CD4-positive, alpha-beta T cell treated with Interferon alpha-2 for 1 hour (primary cell): Measurements from ENCODE around the gene SUV39H2.
"Not testable (repeated sequence)": the region's sequence is repeated elsewhere in the genome, so short reads cannot be mapped to it uniquely, and the experiment has no call there.

Source experiments
- DNase-seq, 2 donors: peaks; one replicate each; pipeline ENCODE4 v3.0.0-alpha.2; 2020 to 2022

Gene SUV39H2

GRCh38 chr10:14878266-14879123 lies at the start of gene SUV39H2:
Gene SUV39H2, plus strand, starts transcription at chr10:14878866. Its CDS starts 23 bp downstream, at chr10:14878889.
- peak; percentile 93 to 94 for DNase-seq

DNA sequence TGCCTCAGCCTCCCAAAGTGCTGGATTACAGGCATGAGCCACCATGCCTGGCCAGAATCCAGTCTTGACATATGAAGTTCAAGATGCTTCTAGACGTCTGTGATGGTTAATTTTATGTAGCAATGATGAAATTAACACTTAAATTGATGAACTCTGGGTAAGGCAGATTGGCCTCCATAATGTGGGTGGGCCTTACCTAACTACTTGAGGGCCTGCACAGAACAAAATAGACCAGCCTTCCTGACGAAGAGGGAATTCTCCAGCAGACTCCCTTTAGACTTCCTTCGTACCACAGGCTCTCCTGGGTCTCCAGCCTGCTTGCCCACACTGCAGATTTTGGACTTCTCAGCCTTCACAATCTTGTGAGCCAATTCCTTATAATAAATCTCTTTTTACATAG lies 45.6 kb upstream of the SUV39H2 start:
- no peak for DNase-seq

DNA sequence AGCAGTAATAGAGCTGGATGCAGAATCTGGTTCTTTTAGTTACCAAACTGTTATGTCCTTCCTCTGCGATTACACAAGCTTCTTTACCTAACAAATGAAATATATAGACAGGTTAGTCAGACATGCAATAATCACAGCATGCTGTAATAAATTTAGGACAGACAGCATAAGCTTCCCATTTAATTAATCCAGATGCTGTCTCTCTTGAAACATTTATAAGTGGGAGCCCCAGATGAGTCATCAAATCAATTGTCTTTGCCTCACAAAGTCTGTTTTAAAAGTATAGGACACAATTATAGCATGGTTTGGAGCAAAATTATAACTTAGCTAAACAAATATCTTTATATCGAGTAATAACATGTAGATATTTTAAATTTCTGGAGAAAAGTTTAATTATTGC lies 42.5 kb upstream of the SUV39H2 start:
- DNase-seq = no peak

DNA sequence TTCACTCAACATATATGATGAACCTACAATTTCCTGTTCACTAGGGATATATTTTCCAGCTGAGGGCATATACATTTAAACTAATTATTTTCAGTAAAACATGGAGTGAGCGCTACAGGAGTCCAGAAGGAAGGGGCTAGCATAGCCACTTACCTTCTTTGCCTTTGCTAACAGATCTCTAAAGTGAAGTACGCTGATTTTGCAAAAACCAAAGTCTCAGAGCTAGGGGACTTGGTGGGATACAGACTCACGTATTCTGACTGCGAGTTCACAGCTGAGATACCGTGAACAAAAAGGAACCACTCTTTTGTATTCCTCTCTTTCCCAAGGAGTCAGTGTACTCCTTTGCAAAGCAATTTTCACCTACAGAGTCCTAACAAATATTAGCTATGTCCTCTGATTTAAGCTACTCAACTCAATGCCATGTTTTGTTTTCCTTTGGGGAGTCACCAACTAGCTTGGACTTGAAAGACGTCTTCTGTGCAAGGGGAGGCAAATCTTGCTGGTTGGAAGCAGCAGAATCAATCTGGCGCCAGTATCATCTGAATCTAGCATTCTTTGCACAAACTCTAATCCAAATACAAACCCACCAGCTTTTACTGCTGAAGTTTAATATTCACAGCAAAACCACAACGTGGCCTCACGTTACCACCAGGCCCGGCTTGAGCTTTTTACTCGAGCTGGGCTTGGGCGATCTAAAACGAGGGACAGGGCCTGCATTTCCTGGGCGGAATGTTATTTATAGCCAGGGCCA lies 41.5 kb upstream of the SUV39H2 start:
- no peak for DNase-seq

DNA sequence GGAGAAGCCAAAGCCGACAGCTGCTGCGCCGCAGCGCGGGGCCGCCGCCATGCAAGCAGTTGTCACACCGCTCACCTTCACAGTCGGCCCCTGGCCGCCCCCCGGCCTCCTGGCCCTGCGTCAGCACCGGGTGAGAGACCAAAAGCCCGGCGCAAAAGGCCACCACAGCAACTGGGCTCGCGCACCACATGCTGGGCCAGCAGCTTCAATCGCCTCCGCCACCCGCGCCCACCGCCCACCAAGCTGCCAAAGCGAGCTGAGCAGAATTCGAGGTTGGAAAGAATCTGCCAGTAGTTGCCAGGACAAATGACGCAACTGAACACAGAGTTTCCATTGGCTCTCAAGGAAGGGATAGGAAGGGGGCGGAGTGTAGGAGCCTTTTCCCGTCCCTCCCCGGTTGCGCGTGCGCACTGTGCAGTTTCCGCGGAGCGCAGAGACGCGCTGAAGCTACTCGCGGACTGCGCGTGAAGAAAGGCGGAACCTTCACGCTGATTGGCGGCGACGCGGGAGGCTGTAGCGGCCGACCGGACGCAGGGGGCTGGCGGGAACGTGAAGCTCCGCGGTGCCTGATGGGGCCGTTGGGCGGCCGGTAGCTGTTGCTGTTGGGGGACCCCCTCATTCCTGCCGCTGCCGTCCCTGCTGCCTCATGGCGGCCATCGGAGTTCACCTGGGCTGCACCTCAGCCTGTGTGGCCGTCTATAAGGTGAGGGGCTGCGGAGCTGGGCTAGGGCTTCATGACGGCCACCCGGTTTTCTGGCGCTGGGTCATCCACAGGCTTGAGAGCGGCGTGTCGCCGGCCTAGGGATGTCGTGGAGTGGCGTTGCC lies 40.7 kb upstream of the SUV39H2 start, which contains the start of the genes CDNF, HSPA14 and MSANTD7:
Gene CDNF, minus strand, starts transcription at position 281 of the 825 bp plus-strand sequence. Its CDS starts 91 bp downstream, at position 190.
Gene HSPA14, plus strand, starts transcription at position 550 of the 825 bp plus-strand sequence. Its CDS starts 97 bp downstream, at position 647.
Gene MSANTD7, plus strand, starts transcription at position 550 of the 825 bp plus-strand sequence. CDS start 3,979 bp downstream, outside the sequence.
- DNase-seq = peak; percentile 99

- peak in 1 of 2 donors; percentile 31 for DNase-seq
Observed at GRCh38 chr10:14838582-14839304, 39.9 kb upstream of the SUV39H2 start.

DNA sequence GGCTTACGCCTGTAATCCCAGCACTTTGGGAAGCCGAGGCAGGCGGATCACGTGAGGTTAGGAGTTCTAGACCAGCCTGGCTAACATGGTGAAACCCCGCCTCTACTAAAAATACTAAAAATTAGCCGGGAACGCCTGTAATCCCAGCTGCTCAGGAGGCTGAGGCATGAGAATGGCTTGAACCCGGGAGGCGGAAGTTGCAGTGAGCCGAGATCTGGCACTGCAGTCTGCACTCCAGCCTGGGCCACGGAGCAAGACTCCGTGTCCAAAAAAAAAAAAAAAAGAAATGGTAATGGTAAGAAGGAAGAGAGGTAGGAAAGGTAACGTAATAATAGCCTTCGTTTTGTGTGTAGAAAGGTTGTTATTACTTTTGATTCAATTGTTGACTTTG lies 39.4 kb upstream of the SUV39H2 start:
- DNase-seq = no peak

DNA sequence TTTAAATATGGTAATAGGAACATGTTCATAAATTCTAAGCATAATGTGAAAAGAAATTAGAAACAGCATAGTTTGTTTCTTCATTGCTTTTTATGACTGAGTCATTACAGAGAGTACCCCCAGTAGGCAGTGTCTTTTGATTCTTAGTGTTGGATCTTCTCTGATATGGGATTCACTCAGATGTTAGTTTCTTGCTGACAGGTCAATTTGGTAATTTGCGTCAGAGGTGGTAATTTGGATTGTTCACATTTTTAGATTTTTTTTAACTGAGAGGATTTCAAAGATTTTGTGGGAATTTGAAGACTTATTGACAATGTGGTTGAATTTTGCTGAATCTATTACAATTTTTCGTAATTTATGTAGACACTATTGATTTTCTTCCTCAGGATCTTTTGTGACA lies 38.5 kb upstream of the SUV39H2 start:
- no peak for DNase-seq

DNA sequence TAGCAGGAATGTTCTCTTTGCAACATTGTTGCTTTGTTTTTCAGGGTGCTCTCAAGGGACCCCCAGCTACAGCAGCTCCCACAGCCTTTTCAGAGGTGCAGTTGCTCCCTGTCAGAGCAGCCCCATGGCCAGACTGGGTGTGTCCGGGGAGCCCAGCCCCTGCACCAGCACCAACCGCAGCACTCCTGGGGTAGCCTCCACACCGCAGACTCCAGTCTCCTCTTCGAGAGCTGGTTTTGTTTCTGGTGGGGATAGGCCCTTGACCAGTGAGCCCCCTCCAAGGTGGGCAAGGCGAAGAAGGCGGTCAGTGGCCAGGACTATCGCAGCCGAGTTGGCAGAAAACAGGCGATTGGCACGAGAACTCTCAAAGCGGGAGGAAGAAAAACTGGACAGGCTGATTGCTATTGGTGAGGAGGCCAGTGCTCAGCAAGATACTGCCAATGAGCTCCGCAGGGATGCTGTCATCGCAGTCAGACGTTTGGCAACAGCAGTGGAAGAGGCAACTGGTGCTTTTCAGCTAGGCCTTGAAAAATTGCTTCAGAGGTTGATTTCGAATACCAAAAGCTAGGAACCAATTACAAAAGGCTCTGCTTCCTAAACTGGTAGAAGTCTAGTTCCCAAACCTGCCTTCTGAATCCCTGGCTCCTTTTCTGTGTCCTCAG lies 35.2 kb upstream of the SUV39H2 start:
- DNase-seq = no peak

DNA sequence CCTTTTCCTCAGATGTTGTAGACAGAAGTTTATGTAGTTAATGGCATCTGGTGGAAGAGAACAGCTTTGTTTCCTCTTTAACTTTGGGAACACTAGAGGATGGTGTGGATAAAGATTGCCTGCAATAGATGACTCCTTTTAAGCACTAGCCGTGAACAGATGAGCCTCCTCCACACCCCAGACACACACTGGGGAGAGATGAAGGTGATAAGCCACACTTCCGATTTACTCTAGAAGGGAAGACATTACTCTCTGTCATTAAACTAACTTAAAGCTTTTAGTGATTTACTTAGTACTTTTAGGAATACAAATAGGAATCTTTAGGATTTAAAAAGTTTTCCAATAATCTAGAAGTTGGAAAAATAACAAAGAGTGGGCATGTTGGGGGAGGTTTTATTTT lies 33.7 kb upstream of the SUV39H2 start:
- DNase-seq = no peak

DNA sequence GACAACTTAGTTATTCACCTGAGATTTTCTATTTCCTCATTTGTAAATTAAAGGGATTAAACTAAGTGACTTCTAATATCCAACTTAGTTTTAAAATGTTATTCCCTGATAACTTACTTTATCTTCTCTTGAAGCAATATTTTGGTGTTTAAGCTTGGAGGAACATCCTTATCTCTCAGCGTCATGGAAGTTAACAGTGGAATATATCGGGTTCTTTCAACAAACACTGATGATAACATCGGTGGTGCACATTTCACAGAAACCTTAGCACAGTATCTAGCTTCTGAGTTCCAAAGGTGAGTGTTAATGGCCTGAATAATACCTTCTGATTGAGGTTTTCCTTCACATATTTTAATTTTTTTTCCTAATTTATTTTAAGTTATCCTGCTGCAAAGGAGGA lies 26.4 kb upstream of the SUV39H2 start:
- DNase-seq = no peak

GRCh38 chr10:14855453-14855852 lies 23.2 kb upstream of the SUV39H2 start:
- no peak for DNase-seq

DNA sequence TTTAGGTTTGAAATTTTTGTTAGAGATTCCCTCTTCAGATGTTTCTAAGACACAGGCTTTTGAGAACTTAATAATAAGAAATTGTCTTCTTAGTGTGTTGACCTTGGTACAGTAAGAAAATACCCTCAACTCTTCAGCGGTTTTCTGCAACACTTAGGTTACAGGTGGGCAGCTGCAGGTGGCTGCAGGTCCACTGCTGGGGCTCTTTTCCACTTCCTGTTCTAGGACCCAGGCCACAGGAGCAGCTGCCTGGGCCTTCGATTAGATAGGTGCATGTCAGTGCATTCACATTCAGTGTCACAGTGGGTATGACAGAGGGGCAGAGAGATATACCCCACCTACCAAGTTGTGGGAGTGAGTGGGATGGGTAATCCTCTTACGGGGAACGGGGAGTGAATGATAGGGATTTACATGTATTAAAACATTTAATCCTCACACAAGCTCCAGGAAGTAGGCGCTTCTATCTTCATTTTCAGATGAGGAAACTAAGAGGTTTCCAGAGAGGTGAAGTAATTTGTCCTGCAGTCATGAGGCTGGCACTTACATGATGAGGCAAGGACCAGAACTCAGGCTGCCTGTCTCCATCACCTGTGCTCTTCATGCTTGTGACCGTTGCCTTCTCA lies 20.2 kb upstream of the SUV39H2 start:
- no peak for DNase-seq

DNA sequence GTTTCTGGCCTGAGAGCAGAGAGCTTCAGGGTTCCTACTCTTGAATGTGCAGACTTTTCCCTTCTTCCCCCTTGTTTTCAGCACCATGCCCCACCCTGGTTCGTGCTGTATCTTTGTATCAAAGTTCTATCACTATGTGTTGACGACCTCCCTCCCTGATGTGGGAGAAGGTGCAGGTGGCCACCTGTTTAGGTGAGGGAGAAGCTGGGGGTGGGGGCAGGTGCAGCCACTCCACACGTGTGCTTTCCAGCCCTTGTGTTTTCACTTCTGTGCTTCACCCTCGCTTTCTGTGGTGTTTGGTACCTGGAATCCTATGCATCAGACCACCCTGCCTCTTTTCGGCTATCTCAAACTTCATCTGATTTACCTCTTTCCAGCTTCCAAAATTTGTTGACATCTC lies 19.6 kb upstream of the SUV39H2 start:
- DNase-seq = no peak

GRCh38 chr10:14859775-14860174 lies 18.9 kb upstream of the SUV39H2 start:
- DNase-seq = no peak

DNA sequence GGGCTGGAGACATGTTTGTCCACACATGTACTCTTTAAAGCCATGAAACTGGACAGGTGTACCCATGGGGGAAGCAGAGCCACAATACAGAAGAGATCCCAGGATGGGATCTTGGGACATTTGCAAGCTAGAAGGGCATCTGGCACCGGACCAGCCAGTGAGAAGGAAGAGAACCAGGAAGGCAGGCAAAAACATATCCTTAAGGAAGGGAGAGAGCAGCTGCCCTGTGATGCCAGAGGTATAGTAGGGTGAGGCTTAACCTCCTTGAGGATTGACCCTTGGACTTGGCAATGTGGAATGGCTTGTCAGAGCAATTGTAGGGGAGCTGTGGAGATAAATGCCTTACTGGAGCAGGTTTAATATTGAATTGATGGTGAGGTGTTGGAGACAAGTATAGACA lies 17.9 kb upstream of the SUV39H2 start:
- no peak for DNase-seq

DNA sequence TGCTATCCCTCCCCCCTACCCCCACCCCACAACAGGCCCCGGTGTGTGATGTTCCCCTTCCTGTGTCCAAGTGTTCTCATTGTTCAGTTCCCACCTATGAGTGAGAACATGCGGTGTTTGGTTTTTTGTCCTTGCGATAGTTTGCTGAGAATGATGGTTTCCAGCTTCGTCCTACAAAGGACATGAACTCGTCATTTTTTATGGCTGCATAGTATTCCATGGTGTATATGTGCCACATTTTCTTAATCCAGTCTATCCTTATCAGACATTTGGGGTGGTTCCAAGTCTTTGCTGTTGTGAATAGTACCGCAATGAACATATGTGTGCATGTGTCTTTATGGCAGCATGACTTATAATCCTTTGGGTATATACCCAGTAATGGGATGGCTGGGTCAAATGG lies 14.2 kb upstream of the SUV39H2 start:
- not testable (repeated sequence) for DNase-seq

DNA sequence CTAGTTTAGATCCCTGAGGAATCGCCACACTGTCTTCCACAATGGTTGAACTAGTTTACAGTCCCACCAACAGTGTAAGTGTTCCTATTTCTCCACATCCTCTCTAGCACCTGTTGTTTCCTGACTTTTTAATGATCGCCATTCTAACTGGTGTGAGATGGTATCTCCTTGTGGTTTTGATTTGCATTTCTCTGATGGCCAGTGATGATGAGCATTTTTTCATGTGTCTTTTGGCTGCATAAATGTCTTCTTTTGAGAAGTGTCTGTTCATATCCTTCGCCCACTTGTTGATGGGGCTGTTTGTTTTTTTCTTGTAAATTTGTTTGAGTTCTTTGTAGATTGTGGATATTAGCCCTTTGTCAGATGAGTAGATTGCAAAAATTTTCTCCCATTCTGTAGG lies 13.8 kb upstream of the SUV39H2 start:
- DNase-seq = not testable (repeated sequence)

DNA sequence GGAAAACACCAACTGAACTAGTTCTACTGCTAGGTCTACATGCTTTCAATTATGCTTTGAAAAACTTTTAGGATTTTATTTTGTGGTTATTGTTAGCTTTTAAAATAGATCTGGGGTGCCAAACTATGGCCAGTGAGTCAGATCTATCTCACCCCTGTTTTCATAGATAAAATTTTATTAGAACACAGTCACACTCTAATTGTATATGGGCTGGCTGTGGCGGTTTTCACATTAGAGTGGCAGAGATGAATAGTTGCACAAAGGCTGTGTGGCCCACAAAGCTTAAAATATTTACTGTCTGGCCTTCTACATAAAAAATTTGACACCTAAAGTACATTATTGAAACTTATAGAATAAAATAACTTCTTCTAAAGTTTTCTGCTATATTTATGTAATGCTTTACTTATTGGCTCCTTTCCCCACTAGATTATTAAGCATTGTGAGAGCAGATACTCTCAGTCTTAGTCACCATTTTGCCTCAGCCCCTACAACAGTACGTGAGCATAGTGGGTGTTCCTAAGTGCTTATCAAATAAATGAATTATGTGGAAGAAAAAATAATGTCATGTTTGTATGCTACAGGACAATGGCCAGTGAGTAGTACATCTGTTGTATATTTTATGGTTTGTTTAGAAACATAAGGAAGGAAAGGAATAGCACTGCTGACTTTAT lies 5.4 kb upstream of the SUV39H2 start:
- no peak for DNase-seq

- no peak for DNase-seq
Observed at GRCh38 chr10:14875941-14876340, 2.7 kb upstream of the SUV39H2 start.
